ENCODE data around the gene MARCHF10. TPM values are rescaled to one million over a fixed set of nuclear protein-coding genes. Genes with fewer than 3 reads are reported as not detected.

Gene MARCHF10
- total RNA-seq, 1 experiment from 2014 or later: not detected

DNA sequence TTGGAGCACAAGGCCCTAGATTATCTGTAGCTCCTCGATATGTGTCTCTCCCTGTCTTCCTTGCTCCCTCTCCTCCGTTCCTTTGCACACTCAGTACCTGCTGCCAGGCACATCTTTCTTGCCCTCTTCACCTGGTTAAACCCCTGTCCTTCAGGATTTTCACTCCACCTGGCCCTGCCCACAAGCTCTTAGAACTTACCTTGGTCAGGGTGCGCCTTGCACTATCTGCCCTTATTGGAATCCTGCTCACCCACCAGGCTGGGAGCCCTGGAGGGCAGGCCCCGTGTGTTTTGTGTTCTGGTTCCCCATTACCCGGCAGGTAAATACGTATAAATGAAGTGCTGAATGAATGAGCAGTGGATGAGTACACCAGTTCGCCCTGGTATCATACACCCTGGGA lies 54.6 kb downstream of the MARCHF10 start:
- CTCF ChIA-PET: no interaction called here
- TF ChIP-seq ZNF274 (IDR thresholded peaks at IDR 0.05; ENCODE audit: low read depth, low read length) (no peak), JUND (IDR thresholded peaks at IDR 0.05) (no peak), SP1 (IDR thresholded peaks at IDR 0.05; ENCODE audit: low read depth) (no peak), SRF (IDR thresholded peaks at IDR 0.05; ENCODE audit: low read depth) (no peak)
- DNase-seq (ENCODE audit: low read depth, low spot score) (no peak), ATAC-seq (no peak)
- no peak overlapping the region for H3K4me2 ChIP-seq (ENCODE audit: low read length)
- H3K9ac ChIP-seq (ENCODE audit: low read length): no peak overlapping the region
- no peak overlapping the region for H2AFZ ChIP-seq (ENCODE audit: low read depth, low read length, poor library complexity, severe bottlenecking)
- RAD21 ChIA-PET (ENCODE audit: low non-redundant PET in 1 of 2, low total read pairs in 2 of 2, uncharacterized antibody in 2 of 2, unreplicated experiment in 2 of 2): no interaction called here
- intact Hi-C loops (cut with micrococcal nuclease): no loop called here
- H3K79me2 ChIP-seq (ENCODE audit: insufficient read depth, low read length): no peaks in the 10 kb centered on the region
- no peaks in the 10 kb centered on the region for H3K9me3 ChIP-seq (ENCODE audit: control insufficient read depth in 1 of 2, insufficient read depth in 1 of 2, low read depth in 1 of 2, low read length in 2 of 2)
- no TSS peak for BruUV-seq (replicated peaks)
- no peaks in the 10 kb centered on the region for H4K20me1 ChIP-seq (ENCODE audit: insufficient read depth)
- POLR2A ChIA-PET: no interaction called here
- H3K4me3 ChIP-seq (replicated peaks in 1 of 2; ENCODE audit: low read depth in 1 of 2, low read length in 2 of 2): no peak overlapping the region
- H3K27me3 ChIP-seq (ENCODE audit: insufficient read depth, low read length): no peaks in the 10 kb centered on the region
- H3K27ac ChIP-seq (ENCODE audit: low read depth, low read length): no peak overlapping the region
- H3K4me1 ChIP-seq (ENCODE audit: control insufficient read depth in 1 of 2, insufficient read depth in 2 of 2, low read length in 2 of 2): no peaks in the 10 kb centered on the region
- no peaks in the 10 kb centered on the region for H3K9me2 ChIP-seq (ENCODE audit: insufficient read depth)
- H3K36me3 ChIP-seq (ENCODE audit: control insufficient read depth in 1 of 2, insufficient read depth in 2 of 2, low read length in 2 of 2): no peaks in the 10 kb centered on the region

DNA sequence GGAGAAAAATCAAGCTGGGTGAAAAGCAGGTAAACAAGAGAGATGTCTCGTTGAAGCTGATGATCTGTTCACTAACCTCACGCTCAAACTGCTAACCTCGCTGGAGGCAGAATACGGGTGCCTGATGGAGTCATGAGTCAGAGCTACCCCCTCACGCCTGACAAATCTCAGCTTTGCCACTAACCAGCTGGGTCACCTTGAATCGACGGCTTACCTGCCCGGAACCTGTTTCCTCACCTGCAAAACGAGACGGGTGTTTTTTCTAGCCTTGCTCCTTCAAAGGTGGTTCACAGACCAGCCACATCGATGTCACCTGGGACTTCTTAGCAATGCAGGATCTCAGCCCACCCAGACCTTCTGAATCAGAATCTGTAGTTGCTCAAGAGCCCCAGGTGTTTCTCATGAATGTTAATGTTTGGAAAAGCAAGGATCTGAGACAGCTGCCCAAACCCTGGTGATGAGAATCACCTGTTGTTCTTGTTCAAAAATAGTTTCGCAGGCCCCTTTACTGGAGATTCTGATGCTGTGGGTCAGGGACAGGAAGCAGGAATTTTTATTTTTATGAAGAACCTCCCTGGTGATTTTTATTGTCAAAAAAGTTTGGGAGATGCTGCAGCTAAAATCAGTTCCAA lies 56.9 kb downstream of the MARCHF10 start:
- BruUV-seq (replicated peaks): no TSS peak
- ChIA-PET CTCF (no interaction called here), POLR2A (no interaction called here), RAD21 (ENCODE audit: low non-redundant PET in 1 of 2, low total read pairs in 2 of 2, uncharacterized antibody in 2 of 2, unreplicated experiment in 2 of 2) (no interaction called here)
- Histone ChIP-seq H3K4me1 (ENCODE audit: control insufficient read depth in 1 of 2, insufficient read depth in 2 of 2, low read length in 2 of 2) (no peaks in the 10 kb centered on the region), H3K4me2 (ENCODE audit: low read length) (no peak overlapping the region), H3K36me3 (ENCODE audit: control insufficient read depth in 1 of 2, insufficient read depth in 2 of 2, low read length in 2 of 2) (no peaks in the 10 kb centered on the region), H3K27me3 (ENCODE audit: insufficient read depth, low read length) (no peaks in the 10 kb centered on the region), H3K9me3 (ENCODE audit: control insufficient read depth in 1 of 2, insufficient read depth in 1 of 2, low read depth in 1 of 2, low read length in 2 of 2) (no peaks in the 10 kb centered on the region), H3K4me3 (replicated peaks in 1 of 2; ENCODE audit: low read depth in 1 of 2, low read length in 2 of 2) (no peak overlapping the region), H3K27ac (ENCODE audit: low read depth, low read length) (no peak overlapping the region), H3K9me2 (ENCODE audit: insufficient read depth) (no peaks in the 10 kb centered on the region), H3K9ac (ENCODE audit: low read length) (no peak overlapping the region), H2AFZ (ENCODE audit: low read depth, low read length, poor library complexity, severe bottlenecking) (no peak overlapping the region), H4K20me1 (ENCODE audit: insufficient read depth) (no peaks in the 10 kb centered on the region), H3K79me2 (ENCODE audit: insufficient read depth, low read length) (no peaks in the 10 kb centered on the region)
- no peak for DNase-seq (ENCODE audit: low read depth, low spot score)
- TF ChIP-seq ELF1 (IDR thresholded peaks at IDR 0.05; ENCODE audit: borderline replicate concordance, low read depth) (no peak), ATF3 (IDR thresholded peaks at IDR 0.05) (no peak), SP1 (IDR thresholded peaks at IDR 0.05; ENCODE audit: low read depth) (no peak), CTCF (IDR thresholded peaks at IDR 0.05 in 2 of 3, conservative IDR thresholded peaks at IDR 0.05 in 1 of 3; ENCODE audit: borderline replicate concordance in 1 of 3, insufficient read depth in 1 of 3, low read depth in 2 of 3, low read length in 2 of 3) (no peak), POLR2AphosphoS5 (IDR thresholded peaks at IDR 0.05; ENCODE audit: low read depth, low read length) (no peak), FOSL1 (IDR thresholded peaks at IDR 0.05; ENCODE audit: low read depth) (no peak), RAD21 (IDR thresholded peaks at IDR 0.05; ENCODE audit: low read depth) (no peak), CEBPB (IDR thresholded peaks at IDR 0.05; ENCODE audit: low read depth) (no peak), ZBTB33 (IDR thresholded peaks at IDR 0.05; ENCODE audit: extremely low read depth, insufficient replicate concordance, low read length) (no peak)
- ATAC-seq: no peak
- intact Hi-C loops (cut with micrococcal nuclease): no loop called here
